ENCODE data around the gene C19orf47. TPM values are rescaled to one million over a fixed set of nuclear protein-coding genes. Genes with fewer than 3 reads are reported as not detected.

C19orf47 gene
- total RNA-seq, 1 donor from 2014 or later: 166 TPM

Small RNA genes within 50 kb of the gene (microRNA-seq; reads per million reads assigned to microRNA genes)
- gene MIR641: 12.5 reads per million, percentile 30 among the genes with 10 or more reads in this experiment
- gene MIR6796: not detected

Other genes starting within 250 kb of the C19orf47 start
- 17.1 TPM for gene MAP3K10, start 157.0 kb downstream of the C19orf47 start, total RNA-seq
- gene TTC9B, start 130.0 kb downstream of the C19orf47 start, total RNA-seq: not detected
- 0.30 TPM for gene CCNP, start 121.7 kb downstream of the C19orf47 start, total RNA-seq
- gene AKT2, start 63.1 kb downstream of the C19orf47 start, total RNA-seq: 107 TPM
- 156 TPM for gene PLD3, start 298 bp upstream of the C19orf47 start, total RNA-seq
- gene HIPK4, start 41.8 kb upstream of the C19orf47 start, total RNA-seq: not detected
- 3.3 TPM for gene PRX, start 65.0 kb upstream of the C19orf47 start, total RNA-seq
- gene SERTAD1, start 77.6 kb upstream of the C19orf47 start, total RNA-seq: 9.2 TPM
- gene SERTAD3, start 95.9 kb upstream of the C19orf47 start, total RNA-seq: 16.2 TPM
- gene BLVRB, start 117.3 kb upstream of the C19orf47 start, total RNA-seq: 91.3 TPM
- gene SPTBN4, start 118.6 kb upstream of the C19orf47 start, total RNA-seq: 6.1 TPM
- 14.8 TPM for gene SHKBP1, start 228.5 kb upstream of the C19orf47 start, total RNA-seq